Activated T-cell treated with anti-CD3 and anti-CD28 coated beads, Interleukin-2, amount 50 U/mL, for 1 hour (primary cell): Measurements from ENCODE around the gene UGT1A9.

Experiments
- DNase-seq: peaks from one replicate; pipeline ENCODE4 v3.0.0-alpha.2; 2020

The UGT1A9 gene

DNA sequence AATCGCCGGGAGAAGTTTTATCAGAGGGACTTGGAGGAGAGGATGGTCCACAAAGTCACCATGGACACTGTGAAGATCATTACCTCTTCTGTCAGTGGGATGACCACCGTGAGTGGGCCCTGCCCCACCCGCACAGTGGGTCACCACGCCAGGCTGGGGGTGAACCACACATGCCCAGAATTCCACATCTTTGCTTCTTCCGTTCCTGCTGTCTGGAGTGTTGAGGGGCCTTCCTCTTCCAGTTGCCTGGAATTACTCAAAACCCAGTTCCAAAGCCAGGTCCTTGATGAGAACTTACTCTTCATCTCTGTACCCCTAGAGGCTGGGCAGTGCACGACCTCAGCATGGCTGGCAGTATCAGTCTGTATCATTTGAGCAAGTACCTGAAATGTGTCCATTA is 128.5 kb downstream of the UGT1A9 start:
- DNase-seq, result no peak

GRCh38 chr2:233801357-233802131 is 129.8 kb downstream of the UGT1A9 start:
- DNase-seq, result no peak

- DNase-seq, result no peak
Measured at GRCh38 chr2:233802132-233802815, 130.6 kb downstream of the UGT1A9 start.

DNA sequence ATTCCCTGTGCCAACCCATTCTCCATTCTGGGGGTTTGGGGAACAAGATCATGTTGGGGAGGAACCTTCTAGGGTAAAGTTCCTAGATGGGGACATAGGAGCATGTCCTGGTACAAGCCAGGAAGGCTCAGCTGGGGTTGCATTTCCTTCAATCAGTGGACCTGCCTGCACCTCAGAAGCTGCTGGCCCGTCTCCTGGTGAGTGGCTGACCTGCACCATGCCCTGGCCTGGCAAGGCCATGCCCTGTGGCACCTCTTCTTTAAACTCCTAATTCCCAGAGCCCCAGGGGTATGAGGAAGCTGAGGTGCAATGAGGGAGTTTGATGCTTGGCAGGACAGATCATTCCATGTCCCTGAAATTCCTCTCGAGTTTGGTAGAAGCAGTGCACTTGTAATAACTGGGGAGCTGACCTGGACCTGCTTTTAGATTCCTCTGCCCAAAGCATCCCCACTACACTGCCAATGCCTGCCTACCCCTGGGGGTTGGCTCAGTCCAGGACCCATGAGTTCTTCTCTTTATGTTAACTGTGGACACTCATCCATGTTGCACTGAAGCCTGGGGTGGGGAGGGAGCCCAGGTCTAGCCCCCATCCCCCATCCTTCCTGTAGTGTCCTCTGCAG is 131.7 kb downstream of the UGT1A9 start:
- DNase-seq, result no peak

DNA sequence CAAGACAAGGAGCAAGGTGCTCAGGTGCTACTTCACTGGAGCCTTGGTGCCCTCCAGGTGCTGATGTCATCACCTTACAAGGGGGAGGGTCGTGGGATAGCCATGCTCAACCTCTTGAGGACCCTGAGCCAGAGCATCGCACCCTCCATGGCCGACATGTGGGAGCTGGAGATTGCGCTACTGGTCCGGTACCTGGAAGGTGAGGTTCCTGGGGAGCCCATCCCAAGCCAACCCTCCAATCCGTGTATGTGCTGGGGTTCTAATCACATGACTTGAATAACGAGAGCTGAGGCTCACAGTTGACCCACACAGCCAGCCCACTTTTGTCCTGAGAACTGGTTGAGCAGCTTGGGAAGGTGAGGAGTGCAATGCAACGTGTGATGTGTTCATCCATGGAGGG is 132.3 kb downstream of the UGT1A9 start:
- DNase-seq, result no peak

DNA sequence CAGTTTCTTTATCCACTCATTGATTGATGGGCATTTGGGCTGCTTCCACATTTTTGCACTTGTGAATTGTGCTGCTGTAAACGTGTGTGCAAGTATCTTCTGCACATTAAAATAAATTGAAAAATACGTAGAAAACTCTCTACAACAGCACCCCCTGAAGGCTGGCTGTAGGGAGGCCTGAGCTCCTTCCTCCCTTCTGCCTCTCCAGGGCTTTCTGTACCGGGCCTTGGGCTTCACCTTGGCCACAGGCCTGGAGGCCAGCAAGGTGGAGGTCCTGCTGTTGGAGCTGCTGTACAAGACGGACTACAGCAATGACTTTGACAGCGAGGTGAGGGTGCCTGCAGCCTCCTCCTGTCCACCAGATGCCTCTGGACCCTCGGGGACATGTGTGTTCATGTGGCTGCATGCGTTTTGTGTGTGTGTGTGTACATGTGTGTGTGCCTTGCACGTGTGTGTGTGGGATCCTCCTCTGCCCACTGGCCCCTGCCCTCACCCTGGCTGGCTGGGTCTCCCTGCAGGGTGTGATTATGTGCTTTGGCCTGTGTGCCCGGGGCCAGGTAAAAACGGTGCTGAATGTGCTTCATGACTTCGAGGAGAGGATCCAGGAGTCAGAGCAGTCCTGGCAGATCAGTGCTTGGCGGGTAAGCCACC is 135.6 kb downstream of the UGT1A9 start:
- DNase-seq, result no peak

DNA sequence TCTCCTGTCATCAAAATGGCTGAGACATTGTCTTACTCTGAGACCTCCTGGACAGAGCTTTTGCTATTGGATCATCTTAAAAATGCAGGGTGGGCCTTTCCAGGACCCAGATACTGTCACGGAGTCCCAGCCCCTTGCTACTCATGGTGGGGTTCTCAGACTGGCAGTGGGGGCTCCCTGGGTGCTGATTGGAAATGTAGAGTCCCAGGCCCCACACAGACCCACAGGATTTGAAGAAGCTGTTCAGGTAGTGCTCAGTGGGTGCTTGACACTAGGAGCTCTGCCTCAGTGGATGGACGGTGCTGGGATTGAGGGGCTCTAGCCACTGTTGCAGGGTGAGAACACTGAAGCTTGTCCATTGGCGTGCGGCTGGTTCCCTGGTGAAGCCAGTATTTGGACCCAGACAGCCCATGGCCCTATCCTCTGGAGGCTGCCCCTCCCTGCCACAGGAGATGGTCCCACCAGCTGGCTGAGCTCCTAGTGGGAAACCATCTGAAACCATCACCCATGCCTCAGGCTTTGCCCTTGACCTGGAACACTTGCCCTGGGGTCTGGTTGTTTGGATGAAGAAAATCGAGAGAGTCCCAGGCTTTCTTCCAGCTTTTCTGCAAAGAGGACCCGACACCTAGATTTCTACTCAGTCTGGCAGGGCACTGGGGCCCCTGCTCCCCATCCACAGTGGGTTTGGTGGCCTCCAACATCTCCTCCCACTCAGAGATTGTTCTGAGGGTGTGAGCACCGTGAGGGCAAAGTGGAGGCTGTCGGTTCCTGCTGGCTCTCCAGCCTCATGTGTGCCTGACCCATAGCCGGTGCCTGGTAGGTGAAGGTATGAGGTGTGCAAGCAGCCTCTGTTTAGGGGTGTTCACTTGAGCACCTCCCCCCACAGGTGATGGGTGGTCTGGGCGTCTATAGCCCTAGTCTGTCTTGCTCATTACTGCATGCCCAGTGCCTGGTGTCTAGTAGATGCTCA is 136.6 kb downstream of the UGT1A9 start:
- no peak for DNase-seq

DNA sequence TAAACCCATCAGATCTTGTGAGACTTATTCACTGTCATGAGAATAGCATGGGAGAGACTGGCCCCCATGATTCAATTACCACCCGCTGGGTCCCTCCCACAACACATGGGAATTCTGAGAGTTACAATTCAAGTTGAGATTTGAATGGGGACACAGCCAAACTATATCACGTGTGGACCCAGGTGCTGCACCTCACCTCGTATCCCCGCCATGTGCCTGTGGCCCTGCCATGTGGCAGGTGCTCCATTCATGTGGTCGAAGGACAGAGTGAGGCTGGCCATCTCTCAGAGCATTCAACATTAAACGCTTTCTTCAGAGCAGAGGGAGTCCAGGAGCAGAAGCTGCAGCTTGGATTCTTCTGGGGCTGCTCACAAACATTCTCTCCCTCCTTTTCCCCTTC is 138.7 kb downstream of the UGT1A9 start:
- no peak for DNase-seq

- no peak for DNase-seq
Measured at GRCh38 chr2:233811087-233811486, 139.4 kb downstream of the UGT1A9 start.

- no peak for DNase-seq
Measured at GRCh38 chr2:233811732-233812131, 140.0 kb downstream of the UGT1A9 start.

- no peak for DNase-seq
Measured at GRCh38 chr2:233813236-233814055, 141.7 kb downstream of the UGT1A9 start.

- no peak for DNase-seq
Measured at GRCh38 chr2:233814056-233814835, 142.5 kb downstream of the UGT1A9 start.

DNA sequence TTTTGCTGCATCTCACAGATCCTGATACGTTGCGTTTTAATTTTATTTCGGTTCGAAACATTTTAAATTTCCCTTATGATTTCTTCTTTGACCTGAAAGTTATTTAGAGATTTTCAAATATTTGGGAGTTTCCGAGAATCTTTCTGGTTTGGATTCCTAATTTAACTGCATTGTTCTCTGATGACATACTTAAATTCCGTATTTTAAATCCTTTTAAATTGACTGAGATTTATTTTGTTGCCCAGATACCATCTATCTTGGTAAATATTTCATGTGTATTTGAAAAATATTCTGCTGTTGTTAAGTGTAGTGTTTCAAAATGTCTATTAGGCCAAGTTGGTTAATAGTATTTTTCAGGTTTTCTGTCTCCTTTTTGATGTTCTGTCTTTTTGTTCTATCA is 144.2 kb downstream of the UGT1A9 start:
- no peak for DNase-seq

GRCh38 chr2:233816334-233816733 is 144.6 kb downstream of the UGT1A9 start:
- no peak for DNase-seq

GRCh38 chr2:233816771-233817170 is 145.1 kb downstream of the UGT1A9 start:
- no peak for DNase-seq

- DNase-seq, result no peak
Measured at GRCh38 chr2:233817361-233817911, 145.7 kb downstream of the UGT1A9 start.

GRCh38 chr2:233817995-233818638 is 146.4 kb downstream of the UGT1A9 start:
- DNase-seq, result no peak

DNA sequence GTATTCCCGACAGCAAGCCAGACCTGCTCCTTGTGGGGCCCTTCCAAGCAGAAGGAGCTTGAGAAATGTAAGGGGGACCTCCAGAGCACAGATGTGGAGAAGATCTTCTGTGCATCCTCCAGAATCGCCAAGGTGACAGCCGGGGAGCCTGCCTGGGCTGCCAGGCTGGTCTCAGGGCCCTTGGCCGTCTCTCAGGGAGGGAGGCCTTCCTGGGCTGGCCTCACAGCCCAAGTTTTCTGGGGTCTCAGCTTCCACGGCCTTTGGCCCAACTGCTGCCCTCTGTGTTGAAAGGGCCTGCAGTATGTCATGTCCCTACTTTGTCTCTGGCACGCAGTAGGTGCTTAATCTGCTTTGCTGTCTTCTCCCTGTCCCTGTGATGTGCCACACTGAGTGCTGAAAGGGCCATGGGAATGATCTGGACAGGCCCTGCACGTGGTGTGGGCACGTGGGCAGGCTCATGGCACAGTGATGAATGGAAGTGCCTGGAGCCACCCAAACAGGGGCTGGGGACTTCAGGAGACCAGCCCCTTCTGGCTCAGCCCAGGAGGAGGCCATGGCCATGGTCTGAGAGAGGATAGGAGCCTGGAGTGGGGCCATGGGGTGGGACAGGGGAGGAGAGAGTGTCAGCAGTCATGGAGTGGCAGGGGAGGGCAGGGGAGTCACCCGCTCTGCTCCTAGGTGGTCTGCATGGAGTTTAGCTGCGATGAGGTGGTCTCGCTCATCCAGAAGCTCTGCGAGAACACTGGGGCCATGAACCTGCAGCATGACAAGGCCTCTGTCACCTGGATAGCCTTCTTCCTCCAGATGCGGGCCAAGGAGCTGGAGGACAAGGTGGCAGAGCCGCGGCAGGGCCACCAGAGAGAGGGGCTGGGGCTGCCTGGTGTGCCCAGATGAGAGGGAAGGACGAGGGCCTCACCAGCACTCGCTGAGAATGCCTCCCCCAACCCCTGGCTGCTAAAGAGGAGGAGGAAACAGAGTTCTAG is 147.2 kb downstream of the UGT1A9 start:
- no peak for DNase-seq
